ENCODE results near the gene CDX1. TPM values are rescaled to one million over a fixed set of nuclear protein-coding genes. Genes with fewer than 3 reads are reported as not detected.
A peak's percentile ranks its signal among the peaks of the same experiment; 100 is the strongest.

CDX1 gene
- total RNA-seq, 2 experiments from 2014 or later, result not detected

DNA sequence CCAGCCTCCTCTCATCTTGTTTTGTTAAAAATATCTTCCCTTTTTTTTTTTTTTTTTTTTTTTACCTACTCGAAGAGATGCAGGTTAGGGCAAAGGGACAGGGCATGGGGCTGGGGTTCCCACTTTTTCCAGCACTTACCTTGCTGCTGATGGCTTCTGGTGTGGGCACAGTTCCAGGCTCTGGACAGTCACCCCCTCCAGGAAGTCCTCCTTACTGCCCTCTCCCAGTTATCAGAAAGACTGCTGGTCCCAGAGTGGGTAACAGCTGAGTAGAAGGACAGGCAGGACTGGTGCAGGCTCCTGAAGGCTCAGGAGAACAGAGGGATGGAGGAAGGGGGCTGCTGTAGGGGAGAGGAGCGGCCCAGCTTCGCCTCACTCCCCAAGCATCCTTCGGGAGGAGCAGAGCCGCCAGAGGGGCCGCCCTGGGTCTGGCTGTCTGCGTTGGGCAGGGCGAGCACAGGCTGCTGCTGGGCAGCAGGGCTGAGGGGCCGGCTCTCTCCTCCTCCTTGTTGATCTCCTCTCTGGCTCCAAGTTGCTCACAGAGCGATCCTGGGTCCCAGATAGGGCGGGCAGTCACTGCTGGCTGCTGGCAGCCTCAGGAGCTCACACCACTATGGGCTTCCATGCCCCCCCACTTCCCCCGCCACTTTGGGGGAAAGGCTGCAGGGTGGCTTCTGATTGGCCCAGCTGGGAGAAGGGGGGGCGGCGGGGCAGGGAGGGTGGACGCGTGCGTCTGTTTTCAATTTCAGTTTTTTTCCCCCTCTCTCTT is 11.1 kb upstream of the CDX1 start, which contains the start of gene PDGFRB:
Gene PDGFRB (minus strand): TSS at position 588 of the 769 bp plus-strand sequence. CDS start 18,798 bp downstream, outside the sequence.
- Mint-ChIP-seq H3K9me3 (no peaks in the 10 kb centered on the region), H3K4me1 (ENCODE audit: low read depth) (peaks cover 8% of the 10 kb centered on the region), H3K4me3 (peak within 1 kb of the TSS; percentile 78), H3K27ac (peak within 1 kb of the TSS; percentile 61), H3K36me3 (ENCODE audit: low read depth) (no peaks in the 10 kb centered on the region), H3K27me3 (peaks cover 10% of the 10 kb centered on the region)
- intact Hi-C loops (cut with micrococcal nuclease), result no loop called here
- CTCF ChIA-PET, result interaction anchor here (0.9 kb wide), 1 partner anchor 194 kb away, joined by 3 read pairs; no protein-coding TSS in a partner anchor
- TF ChIP-seq, protein P1, sequence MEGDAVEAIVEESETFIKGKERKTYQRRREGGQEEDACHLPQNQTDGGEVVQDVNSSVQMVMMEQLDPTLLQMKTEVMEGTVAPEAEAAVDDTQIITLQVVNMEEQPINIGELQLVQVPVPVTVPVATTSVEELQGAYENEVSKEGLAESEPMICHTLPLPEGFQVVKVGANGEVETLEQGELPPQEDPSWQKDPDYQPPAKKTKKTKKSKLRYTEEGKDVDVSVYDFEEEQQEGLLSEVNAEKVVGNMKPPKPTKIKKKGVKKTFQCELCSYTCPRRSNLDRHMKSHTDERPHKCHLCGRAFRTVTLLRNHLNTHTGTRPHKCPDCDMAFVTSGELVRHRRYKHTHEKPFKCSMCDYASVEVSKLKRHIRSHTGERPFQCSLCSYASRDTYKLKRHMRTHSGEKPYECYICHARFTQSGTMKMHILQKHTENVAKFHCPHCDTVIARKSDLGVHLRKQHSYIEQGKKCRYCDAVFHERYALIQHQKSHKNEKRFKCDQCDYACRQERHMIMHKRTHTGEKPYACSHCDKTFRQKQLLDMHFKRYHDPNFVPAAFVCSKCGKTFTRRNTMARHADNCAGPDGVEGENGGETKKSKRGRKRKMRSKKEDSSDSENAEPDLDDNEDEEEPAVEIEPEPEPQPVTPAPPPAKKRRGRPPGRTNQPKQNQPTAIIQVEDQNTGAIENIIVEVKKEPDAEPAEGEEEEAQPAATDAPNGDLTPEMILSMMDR (IDR thresholded peaks at IDR 0.05), result no peak
- peak; percentile 77 for DNase-seq
- POLR2A ChIA-PET, result no interaction called here
- ATAC-seq, result peak; percentile 92

DNA sequence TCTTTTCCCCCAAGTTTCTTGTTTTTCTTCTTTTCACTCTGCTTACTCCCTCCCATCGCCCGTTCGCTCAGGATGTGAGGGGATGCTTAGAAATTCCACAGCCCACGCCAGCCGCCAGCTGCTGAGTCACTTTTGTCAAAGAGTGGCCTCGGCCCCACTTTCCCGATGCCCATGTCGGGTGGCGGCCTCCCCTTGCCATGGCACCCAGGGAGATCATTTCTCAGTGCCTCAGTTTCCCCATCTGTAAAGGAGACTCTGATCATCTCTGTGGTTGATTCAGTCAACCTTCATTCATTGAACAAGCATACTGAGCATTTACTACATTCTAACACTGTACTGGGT is 10.6 kb upstream of the CDX1 start:
- H3K4me3 Mint-ChIP-seq, result peak overlapping the region; percentile 78
- ChIA-PET CTCF (no interaction called here), POLR2A (no interaction called here)
- H3K36me3 Mint-ChIP-seq (ENCODE audit: low read depth), result no peaks in the 10 kb centered on the region
- peaks cover 8% of the 10 kb centered on the region for H3K4me1 Mint-ChIP-seq (ENCODE audit: low read depth)
- H3K27me3 Mint-ChIP-seq, result peaks cover 10% of the 10 kb centered on the region
- peak overlapping the region; percentile 61 for H3K27ac Mint-ChIP-seq
- intact Hi-C loops (cut with micrococcal nuclease), result no loop called here
- no peaks in the 10 kb centered on the region for H3K9me3 Mint-ChIP-seq
- ATAC-seq (no peak), DNase-seq (no peak)
- TF ChIP-seq, protein P1 (IDR thresholded peaks at IDR 0.05), result no peak

DNA sequence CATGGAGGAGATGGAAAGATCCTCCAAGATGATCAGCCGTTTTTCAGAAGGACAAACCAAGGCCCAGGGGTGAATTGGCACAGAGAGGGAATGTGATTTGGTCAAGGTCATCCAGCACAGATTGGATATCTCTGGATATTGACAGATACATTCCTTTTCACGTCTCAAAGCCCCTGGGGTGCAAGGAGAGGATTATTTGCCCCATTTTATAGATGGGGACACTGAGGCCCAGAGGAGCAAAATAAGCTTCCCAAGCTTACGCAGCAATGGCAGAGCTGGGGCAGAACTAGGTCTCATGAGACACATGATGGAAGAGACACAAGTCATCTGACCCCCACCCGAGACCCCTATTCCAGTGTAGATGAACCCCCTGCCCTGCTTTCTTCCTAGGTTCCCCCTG is 10.0 kb upstream of the CDX1 start:
- Mint-ChIP-seq H3K36me3 (ENCODE audit: low read depth) (no peaks in the 10 kb centered on the region), H3K27me3 (peaks cover 10% of the 10 kb centered on the region), H3K4me3 (no peak overlapping the region), H3K27ac (peak overlapping the region; percentile 20), H3K4me1 (ENCODE audit: low read depth) (peaks cover 8% of the 10 kb centered on the region), H3K9me3 (no peaks in the 10 kb centered on the region)
- TF ChIP-seq, protein P1 (IDR thresholded peaks at IDR 0.05), result no peak
- intact Hi-C loops (cut with micrococcal nuclease), result no loop called here
- POLR2A ChIA-PET, result no interaction called here
- DNase-seq (no peak), ATAC-seq (no peak)
- CTCF ChIA-PET, result interaction anchor here (7.3 kb wide), 1 partner anchor 62 kb away, joined by 47 read pairs; no protein-coding TSS in a partner anchor

DNA sequence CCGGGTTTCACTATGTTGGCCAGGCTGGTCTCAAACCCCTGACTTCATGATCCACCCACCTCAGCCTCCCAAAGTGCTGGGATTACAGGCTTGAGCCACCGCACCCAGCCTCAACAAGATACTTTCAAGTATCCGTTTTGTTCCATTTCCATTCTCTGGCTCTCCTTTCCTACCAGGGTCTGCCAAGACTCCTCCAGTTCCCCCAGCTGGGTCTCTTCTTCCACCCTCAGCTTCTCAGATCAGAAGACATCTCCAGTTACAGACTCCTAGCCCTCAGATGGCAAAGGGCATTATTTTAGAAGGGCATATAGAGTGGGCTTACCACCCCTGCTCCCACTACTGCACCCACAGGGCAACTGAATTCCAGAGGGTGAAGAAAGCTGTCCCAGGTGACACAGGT is 9.4 kb upstream of the CDX1 start:
- TF ChIP-seq, protein P1 (IDR thresholded peaks at IDR 0.05), result no peak
- intact Hi-C loops (cut with micrococcal nuclease), result no loop called here
- Mint-ChIP-seq H3K4me3 (no peak overlapping the region), H3K27me3 (peaks cover 10% of the 10 kb centered on the region), H3K9me3 (no peaks in the 10 kb centered on the region), H3K36me3 (ENCODE audit: low read depth) (no peaks in the 10 kb centered on the region), H3K27ac (no peak overlapping the region), H3K4me1 (ENCODE audit: low read depth) (peaks cover 8% of the 10 kb centered on the region)
- ChIA-PET CTCF (interaction anchor here (7.3 kb wide), 1 partner anchor 61 kb away, joined by 47 read pairs; no protein-coding TSS in a partner anchor), POLR2A (no interaction called here)
- ATAC-seq (no peak), DNase-seq (no peak)
